Stimulated activated effector memory CD8-positive, alpha-beta T cell treated with anti-CD3 and anti-CD28 coated beads, Interleukin-12 subunit alpha, Interleukin-12 subunit beta, amount 100 ng/mL, for 72 hours (primary cell): Measurements from ENCODE around the gene INSL4.

ENCODE experiments used
- ATAC-seq: fragments of 150-1000 bp; cut with Tn5 transposase; 2 replicates; pipeline ENCODE4 v1.10.0; 2021
- DNase-seq, 2 donors: peaks; one replicate each; pipeline ENCODE4 v3.0.0; 2021 to 2022; ENCODE audit warnings: low spot score in 2 of 2
- H3K27ac Mint-ChIP-seq: one replicate; pipeline ENCODE4 v1.8.0; 2022; ENCODE audit warnings: mild to moderate bottlenecking, mixed read lengths
- H3K36me3 Mint-ChIP-seq: one replicate; pipeline ENCODE4 v1.8.0; 2022; ENCODE audit warnings: mild to moderate bottlenecking, mixed read lengths
- H3K4me1 Mint-ChIP-seq: one replicate; pipeline ENCODE4 v1.8.0; 2022; ENCODE audit warnings: mixed read lengths
- H3K4me3 Mint-ChIP-seq: one replicate; pipeline ENCODE4 v1.8.0; 2022; ENCODE audit warnings: mild to moderate bottlenecking, mixed read lengths
- H3K9me3 Mint-ChIP-seq: one replicate; pipeline ENCODE4 v1.8.0; 2022; ENCODE audit warnings: mixed read lengths

The INSL4 gene

GRCh38 chr9:5274770-5275169, 43.6 kb downstream of the INSL4 start:
- Mint-ChIP-seq H3K4me3 (no peak overlapping the region), H3K9me3 (peaks cover 2% of the 10 kb centered on the region), H3K4me1 (no peaks in the 10 kb centered on the region), H3K36me3 (no peaks in the 10 kb centered on the region), H3K27ac (no peak overlapping the region)
- ATAC-seq: no peak
- DNase-seq: no peak

GRCh38 chr9:5278486-5278885, 47.3 kb downstream of the INSL4 start:
- no peaks in the 10 kb centered on the region for H3K36me3 Mint-ChIP-seq

More at GRCh38 chr9:5278486-5278885, 47.3 kb downstream of the INSL4 start:
- Mint-ChIP-seq H3K4me3 (no peak overlapping the region), H3K9me3 (peaks cover 2% of the 10 kb centered on the region), H3K4me1 (no peaks in the 10 kb centered on the region), H3K27ac (no peak overlapping the region)
- DNase-seq: no peak
- ATAC-seq: no peak
